ENCODE data around the gene SRXN1.

SRXN1 gene

GRCh38 chr20:634148-634925 lies 18.7 kb downstream of the SRXN1 start:
- DNase-seq: no peak

GRCh38 chr20:631101-631500 lies 21.9 kb downstream of the SRXN1 start:
- no peak for DNase-seq

GRCh38 chr20:626579-626978 lies 26.4 kb downstream of the SRXN1 start:
- no peak for DNase-seq

- no peak for DNase-seq
Measured at GRCh38 chr20:625360-625932, 27.6 kb downstream of the SRXN1 start.

- DNase-seq: no peak
Measured at GRCh38 chr20:623704-624103, 29.3 kb downstream of the SRXN1 start.

- DNase-seq: no peak
Measured at GRCh38 chr20:623021-623420, 30.0 kb downstream of the SRXN1 start.

- no peak for DNase-seq
Measured at GRCh38 chr20:622161-622560, 30.8 kb downstream of the SRXN1 start.

- DNase-seq: no peak
Measured at GRCh38 chr20:621125-621756, 31.8 kb downstream of the SRXN1 start.

GRCh38 chr20:620246-620645 lies 32.8 kb downstream of the SRXN1 start:
- no peak for DNase-seq

- no peak for DNase-seq
Measured at GRCh38 chr20:618980-619379, 34.0 kb downstream of the SRXN1 start.

- no peak for DNase-seq
Measured at GRCh38 chr20:617934-618690, 34.9 kb downstream of the SRXN1 start.

- no peak for DNase-seq
Measured at GRCh38 chr20:615514-615913, 37.5 kb downstream of the SRXN1 start.

GRCh38 chr20:611843-612185 lies 41.2 kb downstream of the SRXN1 start:
- DNase-seq: no peak

- DNase-seq: no peak
Measured at GRCh38 chr20:611047-611842, 41.8 kb downstream of the SRXN1 start.

- DNase-seq: no peak
Measured at GRCh38 chr20:610130-611046, 42.6 kb downstream of the SRXN1 start, which contains the start of gene TCF15. Gene TCF15 (minus strand): TSS chr20:610309. CDS start chr20:610237, 72 bp downstream.

GRCh38 chr20:609371-609964 lies 43.5 kb downstream of the SRXN1 start:
- no peak for DNase-seq

- no peak for DNase-seq
Measured at GRCh38 chr20:608970-609369, 44.0 kb downstream of the SRXN1 start.

GRCh38 chr20:607476-607875 lies 45.5 kb downstream of the SRXN1 start:
- no peak for DNase-seq

GRCh38 chr20:605237-605636 lies 47.8 kb downstream of the SRXN1 start:
- DNase-seq: no peak

- no peak for DNase-seq
Measured at GRCh38 chr20:603116-603640, 49.8 kb downstream of the SRXN1 start.

Data from NK-92 treated with Interleukin-12 subunit alpha and Interleukin-12 subunit beta, amount 100 ng/mL, for 24 hours (cell line).